Testis (tissue), 3 donors: ENCODE data around the gene MAP4K2. TPM values are rescaled to one million over a fixed set of nuclear protein-coding genes. Genes with fewer than 3 reads are reported as not detected.

Experiments used
- DNase-seq: peaks from one replicate; pipeline ENCODE4 v3.0.0-alpha.2; 2019
- H3K27ac ChIP-seq, 2 donors: fragments of 200-600 bp; sonication (generic); one replicate each; pipeline ENCODE4 v1.5.1; 2019
- H3K27me3 ChIP-seq: fragments of 200-600 bp; sonication (generic); one replicate; pipeline ENCODE4 v1.5.1; 2019
- H3K36me3 ChIP-seq: fragments of 200-600 bp; sonication (generic); one replicate; pipeline ENCODE4 v1.5.1; 2017; ENCODE audit warnings: low read depth; ENCODE audit errors: missing control alignments
- H3K4me1 ChIP-seq: fragments of 200-600 bp; sonication (generic); one replicate; pipeline ENCODE4 v1.5.1; 2019
- H3K4me3 ChIP-seq, 2 donors: fragments of 200-600 bp; sonication (generic); one replicate each; pipeline ENCODE4 v1.5.1; 2017 to 2019
- H3K9me3 ChIP-seq: fragments of 200-600 bp; sonication (generic); one replicate; pipeline ENCODE4 v1.5.1; 2017
- CTCF ChIP-seq, 3 experiments: fragments of 450-650 bp in 2 of 3; fragments of 200-600 bp in 1 of 3; sonication (generic) in 1 of 3; IDR thresholded peaks; one replicate each; pipeline ENCODE4 v1.5.1; 2016 to 2019; ENCODE audit warnings: antibody characterized with exemption in 3 of 3, mild to moderate bottlenecking in 2 of 3, moderate library complexity in 1 of 3
- POLR2A ChIP-seq: fragments of 450-650 bp; IDR thresholded peaks from one replicate; pipeline ENCODE4 v1.6.1; 2017; ENCODE audit warnings: antibody characterized with exemption, mild to moderate bottlenecking, moderate library complexity
- WGBS, 2 donors: methylation state at CpG; one replicate each; pipeline ENCODE4 v1.1.5; 2018; 5-methylcytosine and 5-hydroxymethylcytosine counted together
- intact Hi-C: fragments of 100-400 bp; cut with DNase I; formaldehyde crosslinking; loops from one replicate; pipeline ENCODE4 v1.15.1; 2023; ENCODE audit warnings: low total_unique reads
- polyA plus RNA-seq: library from polyadenylated mRNA; stranded (reverse); fragments of 350-450 nt; fragmentation: Illumina TruSeq; extraction: RNeasy Lipid Tissue Mini Kit (QIAGEN cat#74804); gene quantifications from one replicate; pipeline ENCODE4 v1.2.3, GENCODE V29; 2014; ENCODE audit warnings: low read depth, low replicate concordance; ENCODE audit not compliant: insufficient read depth
- total RNA-seq, 2 donors: library from RNA; depleted of rRNA; stranded (reverse); fragments of >200 nt; gene quantifications; one replicate each; pipeline ENCODE4 v1.2.3, GENCODE V29; 2016

MAP4K2 gene
- total and polyA plus RNA-seq, 3 donors from 2014 or later = 14.9 to 29.8 (median 27.7) TPM

GRCh38 chr11:64753019-64753379 lies 50.0 kb downstream of the MAP4K2 start:
- WGBS, 2 donors = 100% methylated on average over 3 of the region's 7 CpGs; no CpG with 5 or more reads in 1 of the 2 donors
- Histone ChIP-seq H3K27me3 (no peaks in the 10 kb centered on the region), H3K4me1 (peaks cover 15% of the 10 kb centered on the region), H3K36me3 (no peaks in the 10 kb centered on the region), H3K4me3 (no peak overlapping the region), H3K9me3 (no peaks in the 10 kb centered on the region), H3K27ac (no peak overlapping the region)
- TF ChIP-seq POLR2A (no peak), CTCF (IDR thresholded peaks at IDR 0.05) (no peak)
- intact Hi-C loops = no loop called here
- DNase-seq = no peak

GRCh38 chr11:64752175-64752970 lies 50.6 kb downstream of the MAP4K2 start:
- intact Hi-C loops = no loop called here
- peaks cover 15% of the 10 kb centered on the region for H3K4me1 ChIP-seq
- DNase-seq = no peak
- H3K9me3 ChIP-seq = no peaks in the 10 kb centered on the region
- H3K4me3 ChIP-seq = no peak overlapping the region
- 75 to 94% methylated on average over 12 to 14 of the region's 14 CpGs for WGBS, 2 donors
- H3K27ac ChIP-seq = no peak overlapping the region
- no peak for TF ChIP-seq CTCF (IDR thresholded peaks at IDR 0.05)
- no peak for TF ChIP-seq POLR2A
- H3K27me3 ChIP-seq = no peaks in the 10 kb centered on the region
- no peaks in the 10 kb centered on the region for H3K36me3 ChIP-seq

- Histone ChIP-seq H3K27me3 (no peaks in the 10 kb centered on the region), H3K4me1 (peaks cover 15% of the 10 kb centered on the region), H3K36me3 (no peaks in the 10 kb centered on the region), H3K4me3 (no peak overlapping the region), H3K27ac (no peak overlapping the region), H3K9me3 (no peaks in the 10 kb centered on the region)
- DNase-seq = no peak
- 95% methylated on average over 9 of the region's 9 CpGs for WGBS, 2 donors
- intact Hi-C loops = no loop called here
- no peak for TF ChIP-seq CTCF (IDR thresholded peaks at IDR 0.05)
- TF ChIP-seq POLR2A = no peak
Observed at GRCh38 chr11:64751580-64751979, 51.4 kb downstream of the MAP4K2 start.

GRCh38 chr11:64751136-64751535 lies 51.9 kb downstream of the MAP4K2 start:
- Histone ChIP-seq H3K4me3 (no peak overlapping the region), H3K36me3 (no peaks in the 10 kb centered on the region), H3K4me1 (peaks cover 17% of the 10 kb centered on the region), H3K27me3 (no peaks in the 10 kb centered on the region), H3K9me3 (no peaks in the 10 kb centered on the region), H3K27ac (no peak overlapping the region)
- 95 to 97% methylated on average over 6 to 9 of the region's 9 CpGs for WGBS, 2 donors
- intact Hi-C loops = no loop called here
- TF ChIP-seq POLR2A (no peak), CTCF (IDR thresholded peaks at IDR 0.05) (no peak)
- no peak for DNase-seq
